Activated T-helper 2 cell treated with anti-CD3 and anti-CD28 coated beads, Interferon-gamma antibody, Interleukin-2, Interleukin-4, amounts not matched to agents 10 μg/mL and 5 μg/mL and 100 μg/mL, durations not matched to agents 14 hours and 24 hours and 36 hours (primary cell): ENCODE data around the gene CMC2. TPM values are rescaled to one million over a fixed set of nuclear protein-coding genes. Genes with fewer than 3 reads are reported as not detected.

Source experiments
- DNase-seq: peaks from one replicate; pipeline ENCODE4 v3.0.0; 2021; ENCODE audit warnings: low spot score
- H3K27ac Mint-ChIP-seq: one replicate; pipeline ENCODE4 v1.8.0; 2021; ENCODE audit warnings: mixed read lengths
- H3K27me3 Mint-ChIP-seq: one replicate; pipeline ENCODE4 v1.8.0; 2021; ENCODE audit warnings: low read depth, mixed read lengths
- H3K36me3 Mint-ChIP-seq: one replicate; pipeline ENCODE4 v1.8.0; 2021; ENCODE audit warnings: low read depth, mixed read lengths
- H3K4me1 Mint-ChIP-seq: one replicate; pipeline ENCODE4 v1.8.0; 2021; ENCODE audit warnings: low read depth, mixed read lengths
- H3K4me3 Mint-ChIP-seq: one replicate; pipeline ENCODE4 v1.8.0; 2021; ENCODE audit warnings: low read depth, mild to moderate bottlenecking, moderate library complexity, mixed read lengths
- H3K9me3 Mint-ChIP-seq: one replicate; pipeline ENCODE4 v1.8.0; 2021; ENCODE audit warnings: mixed read lengths
- intact Hi-C: fragments of 100-400 bp; cut with micrococcal nuclease; formaldehyde crosslinking; loops from one replicate; pipeline ENCODE4 v1.15.1; 2023
- total RNA-seq: library from RNA; stranded (reverse); gene quantifications from 2 replicates; pipeline ENCODE4 v1.2.3, GENCODE V29; 2022

The CMC2 gene
- total RNA-seq, 1 donor from 2014 or later: 130 TPM

- Mint-ChIP-seq H3K27me3 (no peaks in the 10 kb centered on the region), H3K9me3 (no peaks in the 10 kb centered on the region), H3K27ac (no peak overlapping the region), H3K4me3 (no peak overlapping the region), H3K36me3 (peaks cover 89% of the 10 kb centered on the region), H3K4me1 (peaks cover 8% of the 10 kb centered on the region)
- intact Hi-C loops: no loop called here
- DNase-seq: no peak
Measured at GRCh38 chr16:81018496-81018895, 11.8 kb upstream of the CMC2 start.

GRCh38 chr16:81014672-81015071 is 8.0 kb upstream of the CMC2 start:
- H3K27me3 Mint-ChIP-seq: no peaks in the 10 kb centered on the region
- peaks cover 85% of the 10 kb centered on the region for H3K36me3 Mint-ChIP-seq
- peaks cover 18% of the 10 kb centered on the region for H3K4me1 Mint-ChIP-seq
- H3K27ac Mint-ChIP-seq: peak overlapping the region; percentile 20
- no peaks in the 10 kb centered on the region for H3K9me3 Mint-ChIP-seq
- DNase-seq: no peak
- intact Hi-C loops: no loop called here
- no peak overlapping the region for H3K4me3 Mint-ChIP-seq

- Mint-ChIP-seq H3K36me3 (peaks cover 81% of the 10 kb centered on the region), H3K27ac (no peak overlapping the region), H3K4me3 (no peak overlapping the region), H3K27me3 (no peaks in the 10 kb centered on the region), H3K4me1 (peaks cover 30% of the 10 kb centered on the region), H3K9me3 (no peaks in the 10 kb centered on the region)
- intact Hi-C loops: no loop called here
- no peak for DNase-seq
Measured at GRCh38 chr16:81012974-81013373, 6.3 kb upstream of the CMC2 start.

- H3K36me3 Mint-ChIP-seq: peaks cover 57% of the 10 kb centered on the region
- peaks cover 38% of the 10 kb centered on the region for H3K4me1 Mint-ChIP-seq
Measured at GRCh38 chr16:81008505-81008789, 1.8 kb upstream of the CMC2 start.

GRCh38 chr16:81006211-81006812 is 373 bp downstream of the CMC2 start:
- Mint-ChIP-seq H3K36me3 (peaks cover 61% of the 10 kb centered on the region), H3K4me3 (peak overlapping the region; percentile 96), H3K4me1 (peaks cover 53% of the 10 kb centered on the region), H3K9me3 (no peaks in the 10 kb centered on the region), H3K27me3 (no peaks in the 10 kb centered on the region), H3K27ac (peak overlapping the region; percentile 100)
- peak; percentile 73 for DNase-seq
- intact Hi-C loops: loop anchor here (5.0 to 10.0 kb wide), 4 partner anchors 202 to 611 kb away; partner anchors contain the start of genes CDYL2 and GAN

More at GRCh38 chr16:81008505-81008789, 1.8 kb upstream of the CMC2 start:
- Mint-ChIP-seq H3K9me3 (no peaks in the 10 kb centered on the region), H3K4me3 (peak overlapping the region; percentile 96), H3K27me3 (no peaks in the 10 kb centered on the region), H3K27ac (peak overlapping the region; percentile 62)
- intact Hi-C loops: loop anchor here (5.0 to 10.0 kb wide), 4 partner anchors 204 to 609 kb away; partner anchors contain the start of genes CDYL2 and GAN
- no peak for DNase-seq

- peak overlapping the region; percentile 96 for H3K4me3 Mint-ChIP-seq
- no peak for DNase-seq
- peak overlapping the region; percentile 100 for H3K27ac Mint-ChIP-seq
- H3K4me1 Mint-ChIP-seq: peaks cover 52% of the 10 kb centered on the region
- peaks cover 59% of the 10 kb centered on the region for H3K36me3 Mint-ChIP-seq
- H3K9me3 Mint-ChIP-seq: peaks cover 3% of the 10 kb centered on the region
- no peaks in the 10 kb centered on the region for H3K27me3 Mint-ChIP-seq
- intact Hi-C loops: loop anchor here (5.0 to 10.0 kb wide), 4 partner anchors 201 to 612 kb away; partner anchors contain the start of genes CDYL2 and GAN
Measured at GRCh38 chr16:81005610-81006161, 999 bp downstream of the CMC2 start.

- no peak for DNase-seq
- Mint-ChIP-seq H3K36me3 (peaks cover 64% of the 10 kb centered on the region), H3K9me3 (peaks cover 7% of the 10 kb centered on the region), H3K27ac (peak overlapping the region; percentile 98), H3K27me3 (no peaks in the 10 kb centered on the region), H3K4me3 (peak overlapping the region; percentile 96), H3K4me1 (peaks cover 57% of the 10 kb centered on the region)
- intact Hi-C loops: loop anchor here (5.0 to 10.0 kb wide), 6 partner anchors 57 to 613 kb away; partner anchors contain the start of genes CDYL2 and GAN
Measured at GRCh38 chr16:81004646-81005353, 1.9 kb downstream of the CMC2 start.

- Mint-ChIP-seq H3K36me3 (peaks cover 64% of the 10 kb centered on the region), H3K27ac (peak overlapping the region; percentile 98), H3K9me3 (peaks cover 7% of the 10 kb centered on the region), H3K27me3 (no peaks in the 10 kb centered on the region), H3K4me3 (peak overlapping the region; percentile 96), H3K4me1 (peaks cover 60% of the 10 kb centered on the region)
- intact Hi-C loops: loop anchor here (5.0 to 10.0 kb wide), 5 partner anchors 57 to 422 kb away; partner anchors contain the start of genes CDYL2 and GAN
- no peak for DNase-seq
Measured at GRCh38 chr16:81003610-81004460, 2.9 kb downstream of the CMC2 start.

- peaks cover 65% of the 10 kb centered on the region for H3K36me3 Mint-ChIP-seq
- peak overlapping the region; percentile 96 for H3K4me3 Mint-ChIP-seq
- peaks cover 7% of the 10 kb centered on the region for H3K9me3 Mint-ChIP-seq
- H3K27ac Mint-ChIP-seq: peak overlapping the region; percentile 98
- no peaks in the 10 kb centered on the region for H3K27me3 Mint-ChIP-seq
- H3K4me1 Mint-ChIP-seq: peaks cover 62% of the 10 kb centered on the region
- no peak for DNase-seq
- intact Hi-C loops: loop anchor here (5.0 to 10.0 kb wide), 5 partner anchors 56 to 421 kb away; partner anchors contain the start of genes CDYL2 and GAN
Measured at GRCh38 chr16:81003064-81003463, 3.6 kb downstream of the CMC2 start.

- intact Hi-C loops: loop anchor here (5.0 to 10.0 kb wide), 5 partner anchors 54 to 419 kb away; partner anchors contain the start of genes CDYL2 and GAN
- no peak overlapping the region for H3K4me3 Mint-ChIP-seq
- no peak for DNase-seq
- no peaks in the 10 kb centered on the region for H3K27me3 Mint-ChIP-seq
- H3K36me3 Mint-ChIP-seq: peaks cover 73% of the 10 kb centered on the region
- H3K27ac Mint-ChIP-seq: no peak overlapping the region
- peaks cover 73% of the 10 kb centered on the region for H3K4me1 Mint-ChIP-seq
- peaks cover 7% of the 10 kb centered on the region for H3K9me3 Mint-ChIP-seq
Measured at GRCh38 chr16:81001330-81001729, 5.4 kb downstream of the CMC2 start.

- intact Hi-C loops: loop anchor here (5.0 to 10.0 kb wide), 5 partner anchors 54 to 419 kb away; partner anchors contain the start of genes CDYL2 and GAN
- Mint-ChIP-seq H3K36me3 (peaks cover 69% of the 10 kb centered on the region), H3K4me3 (no peak overlapping the region)
Measured at GRCh38 chr16:81000873-81001272, 5.8 kb downstream of the CMC2 start.

More at GRCh38 chr16:81000873-81001272, 5.8 kb downstream of the CMC2 start:
- Mint-ChIP-seq H3K9me3 (peaks cover 7% of the 10 kb centered on the region), H3K27me3 (no peaks in the 10 kb centered on the region), H3K27ac (no peak overlapping the region), H3K4me1 (peaks cover 76% of the 10 kb centered on the region)
- DNase-seq: no peak
